PC-9 (cell line): ENCODE data around the gene MYBL2. TPM values are rescaled to one million over a fixed set of nuclear protein-coding genes. Genes with fewer than 3 reads are reported as not detected.

Experiments used
- BruUV-seq: library from RNA; stranded (reverse); fragments of 400-500 nt; replicated peaks from 2 replicates; lab custom pipeline; 2021; lab: Mats Ljungman, UMichigan
- CTCF ChIA-PET: fragments of 300-600 bp; sonication (Branson Sonifier 250); formaldehyde crosslinking; loops from one replicate; lab custom pipeline; 2022; ENCODE audit warnings: antibody characterized with exemption; lab: Charles Lee
- POLR2A ChIA-PET: fragments of 300-600 bp; sonication (Branson Sonifier 250); formaldehyde crosslinking; loops from one replicate; lab custom pipeline; 2022; ENCODE audit warnings: antibody characterized with exemption; ENCODE audit not compliant: unreplicated experiment; lab: Charles Lee
- DNase-seq, 2 experiments: peaks; one replicate each; pipeline versions ENCODE4 v3.0.0 to v3.0.0-alpha.2; 2015 to 2022; ENCODE audit warnings: mixed read lengths in 1 of 2
- H2AFZ ChIP-seq: fragments of 200-600 bp; sonication (generic); 2 replicates; pipeline ENCODE4 v1.8.1; 2017; ENCODE audit warnings: antibody characterized with exemption
- H3F3A ChIP-seq: fragments of 200-600 bp; sonication (generic); 2 replicates; pipeline ENCODE4 v1.8.1; 2017; ENCODE audit warnings: antibody characterized with exemption, mild to moderate bottlenecking, low read depth; ENCODE audit not compliant: insufficient read depth
- H3K27ac ChIP-seq: fragments of 200-600 bp; sonication (generic); 2 replicates; pipeline ENCODE4 v1.6.1; 2016; ENCODE audit warnings: mixed run types
- H3K27me3 ChIP-seq: fragments of 200-600 bp; sonication (generic); 2 replicates; pipeline ENCODE4 v1.6.1; 2016; ENCODE audit warnings: low read depth, mixed run types; ENCODE audit not compliant: insufficient read depth
- H3K36me3 ChIP-seq: fragments of 200-600 bp; sonication (generic); 2 replicates; pipeline ENCODE4 v1.6.1; 2016; ENCODE audit warnings: low read depth, mixed run types
- H3K4me1 ChIP-seq: fragments of 200-600 bp; sonication (generic); replicated peaks from 2 replicates; pipeline ENCODE4 v1.6.1; 2016; ENCODE audit warnings: mixed run types; ENCODE audit not compliant: insufficient read depth
- H3K4me2 ChIP-seq: fragments of 200-600 bp; sonication (generic); 2 replicates; pipeline ENCODE4 v1.6.1; 2017; ENCODE audit warnings: mixed run types
- H3K4me3 ChIP-seq: fragments of 200-600 bp; sonication (generic); 2 replicates; pipeline ENCODE4 v1.6.1; 2016; ENCODE audit warnings: mixed run types
- H3K79me2 ChIP-seq: fragments of 200-600 bp; sonication (generic); 2 replicates; pipeline ENCODE4 v1.6.1; 2017; ENCODE audit warnings: low read depth, mixed run types
- H3K9me2 ChIP-seq: fragments of 200-600 bp; sonication (generic); 2 replicates; pipeline ENCODE4 v1.8.1; 2017; ENCODE audit warnings: mild to moderate bottlenecking; ENCODE audit not compliant: insufficient read depth
- H3K9me3 ChIP-seq: fragments of 200-600 bp; sonication (generic); 2 replicates; pipeline ENCODE4 v1.8.1; 2016; ENCODE audit warnings: low read depth; ENCODE audit not compliant: insufficient read depth
- H4K20me1 ChIP-seq: fragments of 200-600 bp; sonication (generic); 2 replicates; pipeline ENCODE4 v1.8.1; 2017; ENCODE audit not compliant: insufficient read depth
- EZH2 ChIP-seq: fragments of 200-600 bp; sonication (generic); IDR thresholded peaks from 2 replicates; pipeline ENCODE4 v1.8.0; 2017; ENCODE audit warnings: antibody characterized with exemption, low read depth
- intact Hi-C: fragments of 100-400 bp; cut with micrococcal nuclease; formaldehyde crosslinking; loops from one replicate; pipeline ENCODE4 v1.10.0; 2022; ENCODE audit not compliant: unreplicated experiment
- total RNA-seq: library from RNA; stranded (reverse); gene quantifications from 2 replicates; pipeline ENCODE4 v1.2.3, GENCODE V29; 2021
- TF ChIP-seq, protein P1 (sequence below): fragments of 200-600 bp; sonication (generic); conservative IDR thresholded peaks from 2 replicates; pipeline ENCODE4 v1.6.1; 2017; ENCODE audit warnings: mixed run types, antibody characterized with exemption, mild to moderate bottlenecking, moderate library complexity

Gene MYBL2
- total RNA-seq, 1 experiment from 2014 or later: 152 TPM

DNA sequence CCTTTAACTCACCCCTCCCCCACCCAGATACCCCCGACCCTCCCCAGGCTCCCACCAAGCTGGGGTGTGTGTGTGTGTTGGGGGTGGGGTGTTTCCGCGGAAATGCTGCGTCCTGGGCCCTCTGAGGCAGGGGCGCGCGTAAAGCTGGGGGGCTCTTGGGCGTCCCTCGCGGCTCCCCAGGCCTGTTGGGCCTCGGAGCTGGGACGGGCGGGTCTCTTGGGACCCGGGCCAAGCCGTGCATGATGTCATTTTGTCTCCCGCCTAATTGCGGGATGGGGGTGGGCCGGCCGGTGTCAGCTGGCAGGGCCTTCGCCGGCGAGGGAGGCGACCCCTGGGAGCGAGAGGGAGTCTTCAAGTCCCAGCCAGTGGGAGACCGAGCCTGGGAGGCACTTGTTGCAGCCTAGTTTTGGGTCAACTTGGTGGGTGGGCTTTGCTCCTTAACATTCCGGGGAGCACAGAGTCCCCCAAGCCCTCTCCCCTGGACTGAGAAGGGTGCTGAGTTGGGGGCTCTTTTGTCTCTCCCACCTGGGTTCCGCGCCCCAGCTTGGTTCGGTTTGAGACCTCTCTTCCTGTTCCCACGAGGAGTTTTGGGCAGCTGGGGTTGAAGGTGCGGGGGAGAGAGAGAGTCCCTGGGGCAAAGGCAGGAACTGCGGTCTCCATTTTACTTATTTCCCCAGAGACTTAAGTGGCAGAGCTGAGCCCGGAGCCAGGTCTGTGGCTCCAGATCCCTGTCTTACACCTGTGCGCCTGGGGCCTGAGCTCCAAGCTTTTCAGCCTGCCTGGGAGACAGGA lies 623 bp downstream of the MYBL2 start:
- no peaks in the 10 kb centered on the region for H3K9me3 ChIP-seq
- H3K4me2 ChIP-seq: peak overlapping the region; percentile 97
- peak in 1 of 2 experiments; percentile 24 for DNase-seq
- H3K36me3 ChIP-seq: no peaks in the 10 kb centered on the region
- TF ChIP-seq EZH2: no peak
- TF ChIP-seq, protein P1, sequence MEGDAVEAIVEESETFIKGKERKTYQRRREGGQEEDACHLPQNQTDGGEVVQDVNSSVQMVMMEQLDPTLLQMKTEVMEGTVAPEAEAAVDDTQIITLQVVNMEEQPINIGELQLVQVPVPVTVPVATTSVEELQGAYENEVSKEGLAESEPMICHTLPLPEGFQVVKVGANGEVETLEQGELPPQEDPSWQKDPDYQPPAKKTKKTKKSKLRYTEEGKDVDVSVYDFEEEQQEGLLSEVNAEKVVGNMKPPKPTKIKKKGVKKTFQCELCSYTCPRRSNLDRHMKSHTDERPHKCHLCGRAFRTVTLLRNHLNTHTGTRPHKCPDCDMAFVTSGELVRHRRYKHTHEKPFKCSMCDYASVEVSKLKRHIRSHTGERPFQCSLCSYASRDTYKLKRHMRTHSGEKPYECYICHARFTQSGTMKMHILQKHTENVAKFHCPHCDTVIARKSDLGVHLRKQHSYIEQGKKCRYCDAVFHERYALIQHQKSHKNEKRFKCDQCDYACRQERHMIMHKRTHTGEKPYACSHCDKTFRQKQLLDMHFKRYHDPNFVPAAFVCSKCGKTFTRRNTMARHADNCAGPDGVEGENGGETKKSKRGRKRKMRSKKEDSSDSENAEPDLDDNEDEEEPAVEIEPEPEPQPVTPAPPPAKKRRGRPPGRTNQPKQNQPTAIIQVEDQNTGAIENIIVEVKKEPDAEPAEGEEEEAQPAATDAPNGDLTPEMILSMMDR: no peak
- 0 out of 2 replicates have a peak, but pooled peaks cover 6% of the 10 kb centered on the region for H4K20me1 ChIP-seq
- H3F3A ChIP-seq: peaks cover 28% of the 10 kb centered on the region; the same call in 1 of the 2 replicates
- intact Hi-C loops: loop anchor here (5.0 kb wide), 1 partner anchor 210 kb away; the partner anchor contains the start of gene SRSF6
- H3K27ac ChIP-seq: no peak overlapping the region
- ChIA-PET POLR2A (interaction anchor here (0.5 to 0.7 kb wide), 2 partner anchors 39 to 70 kb away, joined by 5 to 8 read pairs; no protein-coding TSS in a partner anchor), CTCF (interaction anchor here (0.5 kb wide), 1 partner anchor 105 kb away, joined by 3 read pairs; no protein-coding TSS in a partner anchor)
- H3K9me2 ChIP-seq: no peaks in the 10 kb centered on the region
- peaks cover 33% of the 10 kb centered on the region for H3K4me1 ChIP-seq
- H2AFZ ChIP-seq: peak overlapping the region; percentile 82
- BruUV-seq: no TSS peak
- H3K79me2 ChIP-seq: peaks cover 29% of the 10 kb centered on the region
- H3K27me3 ChIP-seq: no peaks in the 10 kb centered on the region
- peak overlapping the region; percentile 70 for H3K4me3 ChIP-seq

DNA sequence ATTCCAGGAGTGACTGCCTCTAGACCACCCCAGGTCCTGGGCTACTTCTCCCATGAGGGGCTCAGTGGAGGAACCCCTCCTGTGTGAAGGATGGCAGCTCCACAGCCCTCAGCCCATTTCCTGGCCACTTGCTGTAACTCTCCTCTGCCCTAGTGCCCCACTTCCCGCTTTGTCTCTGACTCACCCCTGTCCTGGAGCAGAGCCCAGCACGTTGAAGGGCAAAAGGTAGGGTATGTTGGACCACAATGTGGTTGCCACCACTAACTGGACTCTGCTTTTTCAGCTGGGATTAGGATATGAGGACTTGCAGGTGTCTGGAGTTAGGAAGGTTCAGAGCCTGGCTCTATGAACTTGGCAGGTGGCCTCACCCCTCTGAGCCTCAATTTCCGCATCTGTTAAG lies 2.4 kb downstream of the MYBL2 start:
- TF ChIP-seq, protein P1: no peak
- TF ChIP-seq EZH2: no peak
- Histone ChIP-seq H4K20me1 (0 out of 2 replicates have a peak, but pooled peaks cover 6% of the 10 kb centered on the region), H3K4me2 (peak overlapping the region; percentile 8), H2AFZ (no peak overlapping the region), H3K27ac (no peak overlapping the region), H3K4me1 (peaks cover 33% of the 10 kb centered on the region), H3K36me3 (0 out of 2 replicates have a peak, but pooled peaks cover 4% of the 10 kb centered on the region), H3F3A (peaks cover 11% of the 10 kb centered on the region; the same call in 1 of the 2 replicates), H3K27me3 (no peaks in the 10 kb centered on the region), H3K9me3 (no peaks in the 10 kb centered on the region), H3K4me3 (no peak overlapping the region), H3K9me2 (no peaks in the 10 kb centered on the region), H3K79me2 (peaks cover 29% of the 10 kb centered on the region)
- CTCF ChIA-PET: no interaction called here
- no TSS peak for BruUV-seq
- POLR2A ChIA-PET: no interaction called here
- DNase-seq: peak; percentile 64 to 77
- intact Hi-C loops: loop anchor here (5.0 kb wide), 1 partner anchor 212 kb away; the partner anchor contains the start of gene SRSF6

- Histone ChIP-seq H3K4me1 (peaks cover 33% of the 10 kb centered on the region), H3K27me3 (no peaks in the 10 kb centered on the region), H3K4me2 (no peak overlapping the region), H2AFZ (no peak overlapping the region), H3K4me3 (no peak overlapping the region), H3K9me3 (no peaks in the 10 kb centered on the region), H3F3A (peaks cover 12% of the 10 kb centered on the region; the same call in 1 of the 2 replicates), H3K27ac (no peak overlapping the region), H4K20me1 (0 out of 2 replicates have a peak, but pooled peaks cover 6% of the 10 kb centered on the region), H3K79me2 (peaks cover 29% of the 10 kb centered on the region), H3K9me2 (no peaks in the 10 kb centered on the region), H3K36me3 (0 out of 2 replicates have a peak, but pooled peaks cover 4% of the 10 kb centered on the region)
- intact Hi-C loops: no loop called here
- no peak for DNase-seq
- POLR2A ChIA-PET: no interaction called here
- TF ChIP-seq, protein P1: no peak
- TF ChIP-seq EZH2: no peak
- no TSS peak for BruUV-seq
- CTCF ChIA-PET: interaction anchor here (1.3 kb wide), 1 partner anchor 413 kb away, joined by 3 read pairs; no protein-coding TSS in a partner anchor
Observed at GRCh38 chr20:43670423-43670822, 3.5 kb downstream of the MYBL2 start.
